Measurements from ENCODE around the gene SCN10A. TPM values are rescaled to one million over a fixed set of nuclear protein-coding genes. Genes with fewer than 3 reads are reported as not detected.
A peak's percentile ranks its signal among the peaks of the same experiment; 100 is the strongest.

The SCN10A gene
- total and polyA plus RNA-seq, 9 of the 15 experiments (the other 6 are each of a cell fraction or from before 2014, with no cell fraction given) = not detected

DNA sequence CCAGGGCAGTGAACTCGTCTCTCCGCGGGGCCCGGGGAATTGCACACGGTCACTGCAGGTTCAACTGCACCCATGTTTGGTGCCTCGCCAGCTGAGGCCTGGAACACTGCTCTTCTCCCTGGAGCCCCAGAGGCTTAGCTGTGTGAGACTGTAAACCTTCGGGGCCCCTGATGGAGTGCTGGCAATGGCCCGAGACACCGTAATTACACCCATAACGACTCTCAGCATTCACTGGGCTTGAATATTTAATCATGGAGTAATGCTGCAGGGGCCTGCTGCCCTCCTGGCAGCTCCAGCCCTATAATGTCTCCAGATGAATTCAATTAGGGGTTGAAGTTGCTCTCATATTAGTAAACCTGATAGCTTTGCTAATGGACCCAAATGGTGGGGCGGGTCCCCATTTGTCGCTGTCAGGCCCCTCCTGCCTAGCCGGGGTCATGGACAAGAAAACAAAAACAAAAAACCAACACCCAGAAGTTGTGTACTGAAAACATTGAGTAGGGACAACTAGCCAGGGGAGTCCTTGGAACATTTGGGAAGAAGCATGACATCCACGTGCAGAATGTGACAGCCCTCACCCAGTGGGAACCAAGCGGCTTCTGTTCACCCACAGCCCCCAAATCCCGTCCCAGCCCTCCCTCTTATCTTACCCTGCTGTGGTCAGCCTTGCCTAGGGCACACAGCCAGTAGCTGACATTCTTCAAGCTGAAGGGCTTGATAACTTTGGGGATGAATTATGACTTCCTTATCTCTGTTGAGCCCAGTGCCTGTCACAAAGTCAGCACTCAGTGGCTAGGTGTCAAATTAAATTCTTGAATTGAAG lies 92.2 kb downstream of the SCN10A start (continued):
- TF ChIP-seq HEY1 (CRISPR knock-in tag; IDR thresholded peaks at IDR 0.05; ENCODE audit: borderline replicate concordance) (peak; percentile 90; the same call in 1 of the 2 replicates), BHLHE40 (IDR thresholded peaks at IDR 0.05; ENCODE audit: low read length) (peak; percentile 91), TRIM28 (IDR thresholded peaks at IDR 0.05) (0 out of 2 replicates have a peak, but pooled peaks have one; percentile 52), WHSC1 (IDR thresholded peaks at IDR 0.05; ENCODE audit: low read length) (no peak), ARHGAP35 (IDR thresholded peaks at IDR 0.05; ENCODE audit: partially characterized antibody) (peak; percentile 80), ZNF79 (CRISPR knock-in tag; IDR thresholded peaks at IDR 0.05; ENCODE audit: low read depth) (no peak), LEF1 (IDR thresholded peaks at IDR 0.05) (peak; percentile 93), NBN (IDR thresholded peaks at IDR 0.05; ENCODE audit: low read depth) (peak; percentile 81; the same call in 1 of the 2 replicates)
- TF ChIP-seq, protein P1, sequence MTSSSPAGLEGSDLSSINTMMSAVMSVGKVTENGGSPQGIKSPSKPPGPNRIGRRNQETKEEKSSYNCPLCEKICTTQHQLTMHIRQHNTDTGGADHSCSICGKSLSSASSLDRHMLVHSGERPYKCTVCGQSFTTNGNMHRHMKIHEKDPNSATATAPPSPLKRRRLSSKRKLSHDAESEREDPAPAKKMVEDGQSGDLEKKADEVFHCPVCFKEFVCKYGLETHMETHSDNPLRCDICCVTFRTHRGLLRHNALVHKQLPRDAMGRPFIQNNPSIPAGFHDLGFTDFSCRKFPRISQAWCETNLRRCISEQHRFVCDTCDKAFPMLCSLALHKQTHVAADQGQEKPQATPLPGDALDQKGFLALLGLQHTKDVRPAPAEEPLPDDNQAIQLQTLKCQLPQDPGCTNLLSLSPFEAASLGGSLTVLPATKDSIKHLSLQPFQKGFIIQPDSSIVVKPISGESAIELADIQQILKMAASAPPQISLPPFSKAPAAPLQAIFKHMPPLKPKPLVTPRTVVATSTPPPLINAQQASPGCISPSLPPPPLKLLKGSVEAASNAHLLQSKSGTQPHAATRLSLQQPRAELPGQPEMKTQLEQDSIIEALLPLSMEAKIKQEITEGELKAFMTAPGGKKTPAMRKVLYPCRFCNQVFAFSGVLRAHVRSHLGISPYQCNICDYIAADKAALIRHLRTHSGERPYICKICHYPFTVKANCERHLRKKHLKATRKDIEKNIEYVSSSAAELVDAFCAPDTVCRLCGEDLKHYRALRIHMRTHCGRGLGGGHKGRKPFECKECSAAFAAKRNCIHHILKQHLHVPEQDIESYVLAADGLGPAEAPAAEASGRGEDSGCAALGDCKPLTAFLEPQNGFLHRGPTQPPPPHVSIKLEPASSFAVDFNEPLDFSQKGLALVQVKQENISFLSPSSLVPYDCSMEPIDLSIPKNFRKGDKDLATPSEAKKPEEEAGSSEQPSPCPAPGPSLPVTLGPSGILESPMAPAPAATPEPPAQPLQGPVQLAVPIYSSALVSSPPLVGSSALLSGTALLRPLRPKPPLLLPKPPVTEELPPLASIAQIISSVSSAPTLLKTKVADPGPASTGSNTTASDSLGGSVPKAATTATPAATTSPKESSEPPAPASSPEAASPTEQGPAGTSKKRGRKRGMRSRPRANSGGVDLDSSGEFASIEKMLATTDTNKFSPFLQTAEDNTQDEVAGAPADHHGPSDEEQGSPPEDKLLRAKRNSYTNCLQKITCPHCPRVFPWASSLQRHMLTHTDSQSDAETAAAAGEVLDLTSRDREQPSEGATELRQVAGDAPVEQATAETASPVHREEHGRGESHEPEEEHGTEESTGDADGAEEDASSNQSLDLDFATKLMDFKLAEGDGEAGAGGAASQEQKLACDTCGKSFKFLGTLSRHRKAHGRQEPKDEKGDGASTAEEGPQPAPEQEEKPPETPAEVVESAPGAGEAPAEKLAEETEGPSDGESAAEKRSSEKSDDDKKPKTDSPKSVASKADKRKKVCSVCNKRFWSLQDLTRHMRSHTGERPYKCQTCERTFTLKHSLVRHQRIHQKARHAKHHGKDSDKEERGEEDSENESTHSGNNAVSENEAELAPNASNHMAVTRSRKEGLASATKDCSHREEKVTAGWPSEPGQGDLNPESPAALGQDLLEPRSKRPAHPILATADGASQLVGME (CRISPR knock-in tag; IDR thresholded peaks at IDR 0.05) = no peak
- TF ChIP-seq, protein P2, sequence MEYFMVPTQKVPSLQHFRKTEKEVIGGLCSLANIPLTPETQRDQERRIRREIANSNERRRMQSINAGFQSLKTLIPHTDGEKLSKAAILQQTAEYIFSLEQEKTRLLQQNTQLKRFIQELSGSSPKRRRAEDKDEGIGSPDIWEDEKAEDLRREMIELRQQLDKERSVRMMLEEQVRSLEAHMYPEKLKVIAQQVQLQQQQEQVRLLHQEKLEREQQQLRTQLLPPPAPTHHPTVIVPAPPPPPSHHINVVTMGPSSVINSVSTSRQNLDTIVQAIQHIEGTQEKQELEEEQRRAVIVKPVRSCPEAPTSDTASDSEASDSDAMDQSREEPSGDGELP (CRISPR knock-in tag; IDR thresholded peaks at IDR 0.05; ENCODE audit: borderline replicate concordance) = peak; percentile 40; the same call in 1 of the 2 replicates
- TF ChIP-seq, protein P3, sequence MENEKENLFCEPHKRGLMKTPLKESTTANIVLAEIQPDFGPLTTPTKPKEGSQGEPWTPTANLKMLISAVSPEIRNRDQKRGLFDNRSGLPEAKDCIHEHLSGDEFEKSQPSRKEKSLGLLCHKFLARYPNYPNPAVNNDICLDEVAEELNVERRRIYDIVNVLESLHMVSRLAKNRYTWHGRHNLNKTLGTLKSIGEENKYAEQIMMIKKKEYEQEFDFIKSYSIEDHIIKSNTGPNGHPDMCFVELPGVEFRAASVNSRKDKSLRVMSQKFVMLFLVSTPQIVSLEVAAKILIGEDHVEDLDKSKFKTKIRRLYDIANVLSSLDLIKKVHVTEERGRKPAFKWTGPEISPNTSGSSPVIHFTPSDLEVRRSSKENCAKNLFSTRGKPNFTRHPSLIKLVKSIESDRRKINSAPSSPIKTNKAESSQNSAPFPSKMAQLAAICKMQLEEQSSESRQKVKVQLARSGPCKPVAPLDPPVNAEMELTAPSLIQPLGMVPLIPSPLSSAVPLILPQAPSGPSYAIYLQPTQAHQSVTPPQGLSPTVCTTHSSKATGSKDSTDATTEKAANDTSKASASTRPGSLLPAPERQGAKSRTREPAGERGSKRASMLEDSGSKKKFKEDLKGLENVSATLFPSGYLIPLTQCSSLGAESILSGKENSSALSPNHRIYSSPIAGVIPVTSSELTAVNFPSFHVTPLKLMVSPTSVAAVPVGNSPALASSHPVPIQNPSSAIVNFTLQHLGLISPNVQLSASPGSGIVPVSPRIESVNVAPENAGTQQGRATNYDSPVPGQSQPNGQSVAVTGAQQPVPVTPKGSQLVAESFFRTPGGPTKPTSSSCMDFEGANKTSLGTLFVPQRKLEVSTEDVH (IDR thresholded peaks at IDR 0.05; ENCODE audit: low read depth, partially characterized antibody) = no peak
- TF ChIP-seq, protein P4, sequence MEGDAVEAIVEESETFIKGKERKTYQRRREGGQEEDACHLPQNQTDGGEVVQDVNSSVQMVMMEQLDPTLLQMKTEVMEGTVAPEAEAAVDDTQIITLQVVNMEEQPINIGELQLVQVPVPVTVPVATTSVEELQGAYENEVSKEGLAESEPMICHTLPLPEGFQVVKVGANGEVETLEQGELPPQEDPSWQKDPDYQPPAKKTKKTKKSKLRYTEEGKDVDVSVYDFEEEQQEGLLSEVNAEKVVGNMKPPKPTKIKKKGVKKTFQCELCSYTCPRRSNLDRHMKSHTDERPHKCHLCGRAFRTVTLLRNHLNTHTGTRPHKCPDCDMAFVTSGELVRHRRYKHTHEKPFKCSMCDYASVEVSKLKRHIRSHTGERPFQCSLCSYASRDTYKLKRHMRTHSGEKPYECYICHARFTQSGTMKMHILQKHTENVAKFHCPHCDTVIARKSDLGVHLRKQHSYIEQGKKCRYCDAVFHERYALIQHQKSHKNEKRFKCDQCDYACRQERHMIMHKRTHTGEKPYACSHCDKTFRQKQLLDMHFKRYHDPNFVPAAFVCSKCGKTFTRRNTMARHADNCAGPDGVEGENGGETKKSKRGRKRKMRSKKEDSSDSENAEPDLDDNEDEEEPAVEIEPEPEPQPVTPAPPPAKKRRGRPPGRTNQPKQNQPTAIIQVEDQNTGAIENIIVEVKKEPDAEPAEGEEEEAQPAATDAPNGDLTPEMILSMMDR (IDR thresholded peaks at IDR 0.05 in 2 of 3, conservative IDR thresholded peaks at IDR 0.05 in 1 of 3; ENCODE audit: insufficient read depth in 2 of 3, low read depth in 1 of 3, low read length in 3 of 3) = peak in 1 of 3 experiments; percentile 6; a peak in 1 of 6 replicates
